IPS-NIHi7 (cell line): ENCODE data around the gene PSAP.

Experiments used
- DNase-seq: peaks from one replicate; pipeline ENCODE4 v3.0.0; 2012; ENCODE audit warnings: mixed read lengths; ENCODE audit errors: extremely low spot score

Gene PSAP

DNA sequence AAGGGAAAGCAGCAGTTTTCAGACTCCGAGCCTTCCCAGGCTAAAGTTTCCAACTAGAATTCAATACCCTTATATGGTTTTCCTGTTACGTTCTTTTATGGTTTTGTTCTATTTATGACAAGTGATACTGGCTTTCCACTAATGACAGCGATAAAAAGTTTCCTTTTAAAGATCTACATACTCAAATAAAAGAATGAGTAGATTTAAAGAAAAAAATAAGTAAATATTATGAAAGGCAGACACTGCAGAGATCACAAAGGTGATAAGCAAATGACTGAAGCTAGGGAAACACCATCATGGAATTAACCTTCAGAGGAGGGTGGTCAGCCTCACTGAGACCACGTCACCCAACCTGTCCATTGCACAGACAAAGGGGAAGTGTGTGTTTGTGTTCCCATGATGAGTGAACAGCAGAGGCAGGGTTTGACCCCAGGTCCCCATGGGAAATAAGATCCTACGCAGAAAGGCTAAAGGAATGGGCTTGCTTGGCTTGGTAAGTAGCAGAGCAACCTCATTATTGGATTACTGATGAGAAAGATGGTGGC is 81.7 kb downstream of the PSAP start:
- DNase-seq = no peak

DNA sequence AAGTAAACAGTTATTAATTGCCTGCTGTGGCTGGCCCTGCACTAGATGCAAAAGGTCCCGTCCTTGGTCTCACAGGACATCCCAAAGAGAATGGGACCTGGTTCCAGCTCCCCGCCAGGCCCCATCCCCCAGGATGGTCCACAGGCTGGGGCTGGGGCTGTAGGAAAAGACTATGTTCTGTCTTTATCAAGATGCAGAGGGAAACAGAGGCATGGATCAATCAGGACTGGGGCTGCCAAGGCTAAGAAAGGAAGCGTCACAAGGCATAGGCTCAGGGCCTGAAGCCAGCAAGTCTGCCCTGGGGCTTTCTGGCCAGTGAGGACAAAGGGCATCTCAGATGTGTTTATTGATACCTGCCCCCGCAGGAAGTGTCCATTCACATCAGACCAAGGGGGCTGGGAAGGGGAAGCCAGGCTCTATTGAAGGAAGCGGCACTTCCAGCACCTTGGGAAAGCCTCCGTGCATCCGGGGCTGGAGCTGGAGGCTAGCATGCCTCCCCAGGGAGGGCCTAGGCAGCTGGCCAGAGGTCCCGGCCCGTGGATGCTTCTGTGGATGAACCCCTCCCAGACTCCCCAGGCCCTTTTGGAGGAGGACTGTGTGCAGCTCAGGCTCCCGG is 83.5 kb downstream of the PSAP start:
- DNase-seq = no peak

DNA sequence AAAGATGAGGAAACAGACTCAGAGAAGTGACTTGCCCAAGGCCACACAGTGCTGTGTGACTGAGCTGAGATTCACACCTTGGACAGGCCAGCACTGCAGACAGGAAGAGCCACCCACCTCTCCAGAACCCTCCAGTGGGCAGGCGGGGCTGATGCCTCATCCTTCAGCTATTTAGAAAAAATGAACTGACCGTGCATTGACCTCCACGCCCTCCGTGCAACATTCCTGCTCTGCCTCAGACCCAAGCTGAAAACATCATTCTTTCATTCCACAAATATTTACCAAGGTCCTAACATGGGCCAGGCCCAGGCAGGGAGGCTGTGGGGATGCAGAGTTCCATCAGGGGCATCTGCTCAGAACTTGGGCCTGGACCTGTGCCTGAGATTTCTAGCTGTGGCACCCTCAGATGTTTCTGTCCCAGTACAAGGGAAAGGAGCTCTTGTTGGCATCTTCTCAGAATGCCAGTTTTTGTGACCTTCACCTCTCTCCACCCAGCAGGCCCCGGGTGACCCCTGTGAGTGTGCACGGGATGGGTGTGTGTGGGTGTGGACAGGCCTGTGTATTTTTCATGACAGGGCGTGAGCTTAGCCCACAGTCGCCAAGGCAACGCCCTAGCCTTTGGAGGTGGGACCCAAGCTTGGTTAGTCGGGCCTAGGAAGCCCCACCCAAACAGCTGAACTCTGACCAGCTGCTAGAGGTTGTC is 84.2 kb downstream of the PSAP start:
- no peak for DNase-seq
